Hepatocyte (in vitro differentiated cells): ENCODE results near the gene ATP6AP1. TPM values are rescaled to one million over a fixed set of nuclear protein-coding genes. Genes with fewer than 3 reads are reported as not detected.

Source experiments
- DNase-seq: peaks from one replicate; pipeline ENCODE4 v3.0.0-alpha.2; 2016; ENCODE audit warnings: low spot score
- H2AFZ ChIP-seq: fragments of 200-600 bp; sonication (generic); 2 replicates; pipeline ENCODE4 v1.6.0; 2016; ENCODE audit warnings: antibody characterized with exemption, mild to moderate bottlenecking
- H3K27ac ChIP-seq: fragments of 200-600 bp; sonication (generic); 2 replicates; pipeline ENCODE4 v1.5.1; 2016; ENCODE audit warnings: mild to moderate bottlenecking
- H3K27me3 ChIP-seq: fragments of 200-600 bp; sonication (generic); 2 replicates; pipeline ENCODE4 v1.6.1; 2016
- H3K36me3 ChIP-seq: fragments of 200-600 bp; sonication (generic); replicated peaks from 2 replicates; pipeline ENCODE4 v1.5.1; 2016; ENCODE audit warnings: low read depth; ENCODE audit not compliant: insufficient read depth
- H3K4me1 ChIP-seq: fragments of 200-600 bp; sonication (generic); 2 replicates; pipeline ENCODE4 v1.5.1; 2016; ENCODE audit warnings: mild to moderate bottlenecking, moderate library complexity; ENCODE audit not compliant: insufficient read depth
- H3K4me2 ChIP-seq: fragments of 200-600 bp; sonication (generic); 2 replicates; pipeline ENCODE4 v1.6.0; 2016
- H3K4me3 ChIP-seq: fragments of 200-600 bp; sonication (generic); 2 replicates; pipeline ENCODE4 v1.5.1; 2016; ENCODE audit warnings: mild to moderate bottlenecking
- H3K79me2 ChIP-seq: fragments of 200-600 bp; sonication (generic); 2 replicates; pipeline ENCODE4 v1.6.0; 2017; ENCODE audit warnings: mild to moderate bottlenecking
- H3K9me2 ChIP-seq: fragments of 200-600 bp; sonication (generic); replicated peaks from 2 replicates; pipeline ENCODE4 v1.6.0; 2017; ENCODE audit warnings: mild to moderate bottlenecking; ENCODE audit not compliant: insufficient read depth
- H3K9me3 ChIP-seq: fragments of 200-600 bp; sonication (generic); 2 replicates; pipeline ENCODE4 v1.5.1; 2016; ENCODE audit warnings: low read depth, mild to moderate bottlenecking
- H4K20me1 ChIP-seq: fragments of 200-600 bp; sonication (generic); 2 replicates; pipeline ENCODE4 v1.6.0; 2016; ENCODE audit warnings: mild to moderate bottlenecking; ENCODE audit not compliant: insufficient read depth, poor library complexity, severe bottlenecking
- EZH2 ChIP-seq: fragments of 200-600 bp; sonication (generic); IDR thresholded peaks from 2 replicates; pipeline ENCODE4 v1.6.1; 2016; ENCODE audit warnings: antibody characterized with exemption, mild to moderate bottlenecking, borderline replicate concordance
- EZH2phosphoT487 ChIP-seq: fragments of 200-600 bp; sonication (generic); IDR thresholded peaks from one replicate; pipeline ENCODE4 v1.6.1; 2018; ENCODE audit warnings: antibody characterized with exemption, mild to moderate bottlenecking, low read depth, moderate library complexity; ENCODE audit not compliant: unreplicated experiment, severe bottlenecking
- WGBS: methylation state at CpG from one replicate; pipeline ENCODE4 v1.1.6; 2016; ENCODE audit warnings: low lambda C conversion rate; ENCODE audit errors: missing lambda C conversion rate; 5-methylcytosine and 5-hydroxymethylcytosine counted together
- polyA plus RNA-seq: library from polyadenylated mRNA; unstranded; fragments of >200 nt; fragmentation: Nextera tagmentation; extraction: Ambion mirVana; gene quantifications from 2 replicates; pipeline ENCODE4 v1.2.1, GENCODE V29; 2016
- total RNA-seq: library from RNA; depleted of rRNA; stranded (reverse); fragments of >200 nt; gene quantifications from 2 replicates; pipeline ENCODE4 v1.2.3, GENCODE V29; 2014
- TF ChIP-seq, protein P1 (sequence below): fragments of 200-600 bp; sonication (generic); IDR thresholded peaks from 2 replicates; pipeline ENCODE4 v1.5.1; 2016; ENCODE audit warnings: antibody characterized with exemption, mild to moderate bottlenecking; ENCODE audit not compliant: poor library complexity

The ATP6AP1 gene
- total and polyA plus RNA-seq, 2 experiments from 2014 or later, result 131 to 268 TPM

DNA sequence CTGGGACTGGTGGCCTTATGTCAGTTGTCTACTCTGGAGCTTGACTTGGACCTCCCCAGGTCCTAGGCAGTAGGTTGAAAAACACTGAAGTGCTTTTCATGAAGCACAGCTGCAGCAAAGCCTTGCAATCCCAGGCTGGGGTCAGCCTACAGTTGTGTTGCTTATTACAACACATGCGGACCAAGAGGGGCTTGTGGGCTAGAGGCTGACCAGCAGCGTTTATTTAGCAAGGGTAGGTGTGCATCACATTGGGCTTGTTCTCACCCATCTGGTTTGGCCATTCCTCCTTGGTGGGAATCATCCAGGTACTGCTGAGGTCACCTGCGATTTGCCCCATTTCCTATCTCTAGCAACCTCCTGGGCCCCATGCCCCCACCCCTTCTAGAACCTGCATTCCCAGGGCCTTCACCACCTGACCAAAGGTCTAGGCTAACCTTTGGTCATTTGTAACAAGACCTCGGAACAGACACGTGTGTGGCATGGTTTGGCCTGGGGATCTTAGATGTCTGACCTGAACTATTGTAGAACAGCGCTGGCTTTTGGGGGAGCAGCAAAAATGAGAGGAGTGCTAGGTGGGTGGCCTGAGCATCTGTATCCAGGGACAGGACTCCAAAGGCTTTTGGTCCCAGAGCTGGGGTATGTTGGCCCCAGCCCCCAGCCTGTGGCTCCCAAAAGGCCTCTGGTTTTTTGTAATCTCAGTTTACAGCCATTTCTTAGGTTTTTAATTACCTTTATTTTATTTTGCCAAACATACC lies 27.3 kb upstream of the ATP6AP1 start:
- TF ChIP-seq, protein P1, sequence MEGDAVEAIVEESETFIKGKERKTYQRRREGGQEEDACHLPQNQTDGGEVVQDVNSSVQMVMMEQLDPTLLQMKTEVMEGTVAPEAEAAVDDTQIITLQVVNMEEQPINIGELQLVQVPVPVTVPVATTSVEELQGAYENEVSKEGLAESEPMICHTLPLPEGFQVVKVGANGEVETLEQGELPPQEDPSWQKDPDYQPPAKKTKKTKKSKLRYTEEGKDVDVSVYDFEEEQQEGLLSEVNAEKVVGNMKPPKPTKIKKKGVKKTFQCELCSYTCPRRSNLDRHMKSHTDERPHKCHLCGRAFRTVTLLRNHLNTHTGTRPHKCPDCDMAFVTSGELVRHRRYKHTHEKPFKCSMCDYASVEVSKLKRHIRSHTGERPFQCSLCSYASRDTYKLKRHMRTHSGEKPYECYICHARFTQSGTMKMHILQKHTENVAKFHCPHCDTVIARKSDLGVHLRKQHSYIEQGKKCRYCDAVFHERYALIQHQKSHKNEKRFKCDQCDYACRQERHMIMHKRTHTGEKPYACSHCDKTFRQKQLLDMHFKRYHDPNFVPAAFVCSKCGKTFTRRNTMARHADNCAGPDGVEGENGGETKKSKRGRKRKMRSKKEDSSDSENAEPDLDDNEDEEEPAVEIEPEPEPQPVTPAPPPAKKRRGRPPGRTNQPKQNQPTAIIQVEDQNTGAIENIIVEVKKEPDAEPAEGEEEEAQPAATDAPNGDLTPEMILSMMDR, result no peak
- no peak for TF ChIP-seq EZH2phosphoT487
- TF ChIP-seq EZH2, result no peak
- peaks cover 16% of the 10 kb centered on the region for H3K79me2 ChIP-seq
- H3K4me1 ChIP-seq, result peaks cover 4% of the 10 kb centered on the region
- H3K4me2 ChIP-seq, result no peak overlapping the region
- no peaks in the 10 kb centered on the region for H3K9me3 ChIP-seq
- no peaks in the 10 kb centered on the region for H3K9me2 ChIP-seq
- H2AFZ ChIP-seq, result no peak overlapping the region
- H3K36me3 ChIP-seq, result peaks cover 3% of the 10 kb centered on the region
- no peaks in the 10 kb centered on the region for H3K27me3 ChIP-seq
- peaks cover 24% of the 10 kb centered on the region for H4K20me1 ChIP-seq
- WGBS, result 60% methylated on average over 6 of the region's 6 CpGs
- peak overlapping the region; percentile 23 for H3K27ac ChIP-seq
- DNase-seq, result peak; percentile 24
- H3K4me3 ChIP-seq, result no peak overlapping the region

DNA sequence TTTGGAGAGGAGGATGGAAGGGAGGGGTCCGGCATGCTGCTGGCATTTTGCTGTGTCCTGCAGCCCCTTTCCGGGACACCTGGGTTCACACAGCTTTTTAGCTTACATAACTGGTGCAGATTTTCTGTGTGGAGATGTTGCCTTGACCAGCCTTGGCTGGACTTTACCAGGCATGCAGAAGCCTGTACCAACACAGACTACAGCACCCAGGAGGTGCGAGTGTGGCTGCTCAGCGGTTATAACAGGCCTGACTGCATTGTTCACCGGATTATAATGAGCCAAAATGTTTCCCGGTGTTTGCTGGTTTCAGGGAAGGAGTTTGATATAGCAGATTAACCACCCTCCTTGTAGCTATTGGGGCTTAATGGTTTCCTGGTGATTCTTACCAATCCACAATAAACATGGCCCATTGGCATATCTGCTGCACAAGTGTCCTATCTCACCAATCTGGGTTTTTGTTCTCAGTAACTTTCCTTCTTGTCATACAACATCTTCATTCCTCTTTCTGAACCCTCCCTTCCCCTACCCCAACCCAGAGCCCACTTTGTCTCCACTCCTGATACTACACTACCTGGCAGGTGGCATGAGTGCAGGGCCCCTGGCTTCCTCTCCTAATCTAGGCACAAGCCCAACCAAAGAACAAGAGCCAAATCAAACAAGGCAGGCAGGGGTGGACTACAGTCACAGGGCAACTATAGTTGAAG lies 26.4 kb upstream of the ATP6AP1 start:
- Histone ChIP-seq H3K27ac (peak overlapping the region; percentile 23), H3K9me3 (no peaks in the 10 kb centered on the region), H3K79me2 (peaks cover 16% of the 10 kb centered on the region), H3K27me3 (no peaks in the 10 kb centered on the region), H3K36me3 (peaks cover 3% of the 10 kb centered on the region), H2AFZ (no peak overlapping the region), H4K20me1 (peaks cover 24% of the 10 kb centered on the region), H3K9me2 (no peaks in the 10 kb centered on the region), H3K4me3 (no peak overlapping the region), H3K4me1 (peaks cover 4% of the 10 kb centered on the region), H3K4me2 (no peak overlapping the region)
- DNase-seq, result peak; percentile 5
- TF ChIP-seq EZH2phosphoT487 (no peak), EZH2 (no peak)
- TF ChIP-seq, protein P1, result no peak
- WGBS, result 59% methylated on average over 6 of the region's 6 CpGs

DNA sequence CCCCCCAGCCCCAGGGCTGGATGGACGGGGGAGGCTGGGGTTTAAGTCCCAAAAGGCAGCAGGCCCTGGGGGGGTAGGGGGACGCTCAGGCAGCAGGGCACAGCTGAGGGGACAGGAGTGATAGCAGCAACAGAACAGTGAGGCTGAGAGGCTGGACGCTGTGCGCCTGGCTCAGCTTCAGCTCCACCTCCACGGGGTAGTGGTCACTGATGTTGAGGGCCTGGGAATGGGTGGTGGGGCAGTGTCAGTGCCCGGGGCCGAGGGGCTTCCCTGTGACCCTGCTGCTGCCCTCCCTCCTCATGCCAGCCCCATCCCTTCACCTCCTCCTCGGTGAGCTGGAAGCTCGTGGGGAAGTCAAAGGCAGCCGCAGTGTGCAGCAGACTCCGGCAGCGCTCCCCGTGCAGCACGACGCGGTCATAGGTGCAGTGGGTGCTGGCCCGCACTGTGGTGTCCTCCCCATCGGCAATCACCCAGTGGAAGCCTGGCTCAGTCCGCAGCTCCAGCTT lies 25.8 kb upstream of the ATP6AP1 start:
- Histone ChIP-seq H3K36me3 (peaks cover 3% of the 10 kb centered on the region), H3K4me1 (peaks cover 4% of the 10 kb centered on the region), H3K4me2 (no peak overlapping the region), H4K20me1 (peaks cover 24% of the 10 kb centered on the region), H3K79me2 (peaks cover 16% of the 10 kb centered on the region), H3K27me3 (no peaks in the 10 kb centered on the region), H3K4me3 (no peak overlapping the region), H2AFZ (no peak overlapping the region), H3K9me2 (no peaks in the 10 kb centered on the region), H3K27ac (no peak overlapping the region), H3K9me3 (no peaks in the 10 kb centered on the region)
- TF ChIP-seq, protein P1, result no peak
- TF ChIP-seq EZH2 (no peak), EZH2phosphoT487 (no peak)
- WGBS, result 91% methylated on average over 18 of the region's 19 CpGs
- DNase-seq, result peak; percentile 5
